ENCODE data around the gene RGS12.

The RGS12 gene

DNA sequence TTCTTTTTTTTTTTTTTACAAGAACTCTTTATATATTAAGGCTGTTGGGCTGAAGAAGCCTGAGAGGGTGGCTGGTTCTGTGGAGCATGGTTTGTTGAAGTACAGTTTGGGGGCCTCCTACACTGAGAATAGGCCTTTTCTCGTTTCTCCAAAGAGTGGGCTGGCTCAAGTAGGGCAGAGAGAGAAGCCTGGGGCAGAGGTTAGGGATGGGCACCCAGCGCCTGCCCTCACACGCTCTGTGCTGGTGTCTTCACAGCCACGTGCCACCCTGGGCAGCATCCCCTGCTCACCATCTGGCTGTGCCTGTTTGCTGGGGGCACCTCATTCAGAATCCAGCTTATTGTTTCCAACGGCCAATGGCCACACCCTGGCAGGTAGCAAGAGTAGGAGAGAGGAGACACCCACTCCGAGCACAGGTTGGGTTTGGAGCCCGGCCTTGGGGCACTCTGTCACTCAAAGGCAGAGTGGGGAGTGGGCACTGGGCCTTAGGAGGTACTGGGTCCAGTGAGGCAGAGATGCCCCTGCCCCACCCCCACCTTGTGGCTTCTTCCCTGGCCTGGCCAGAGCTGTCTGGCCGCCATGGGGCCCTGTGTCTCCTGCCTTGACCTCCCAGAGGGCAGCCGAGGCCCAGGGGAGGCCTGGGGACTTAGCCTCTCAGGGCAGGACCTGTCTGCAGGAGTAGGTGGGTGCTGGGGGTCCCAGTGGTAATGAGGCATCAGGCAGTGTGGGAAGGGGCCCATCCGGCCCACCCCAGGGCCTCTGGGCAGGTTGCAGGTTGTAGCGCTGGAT, 40.9 kb upstream of the RGS12 start:
- POLR2A ChIA-PET: no interaction called here
- no peak for DNase-seq
- Histone ChIP-seq H3K4me3 (ENCODE audit: control insufficient read depth in 1 of 7, extremely low read depth in 1 of 7, insufficient read depth in 4 of 7, low read depth in 2 of 7, low read length in 6 of 7) (no peak overlapping the region), H3K27ac (ENCODE audit: insufficient read depth in 1 of 2, low read depth in 1 of 2, low read length in 2 of 2, poor library complexity in 1 of 2, severe bottlenecking in 2 of 2) (no peak overlapping the region), H3K4me1 (ENCODE audit: control extremely low read depth in 1 of 4, control insufficient read depth in 4 of 4, insufficient read depth in 4 of 4, low read length in 3 of 4) (no peaks in the 10 kb centered on the region), H3K27me3 (replicated peaks in 2 of 5; ENCODE audit: control insufficient read depth in 4 of 5, insufficient read depth in 5 of 5, low read length in 4 of 5) (no peaks in the 10 kb centered on the region), H3K36me3 (ENCODE audit: control insufficient read depth in 4 of 4, insufficient read depth in 4 of 4, low read length in 3 of 4) (no peaks in the 10 kb centered on the region), H3K9me3 (ENCODE audit: control extremely low read depth in 1 of 5, control insufficient read depth in 4 of 5, insufficient read depth in 2 of 5, low read depth in 1 of 5, low read length in 4 of 5) (no peaks in the 10 kb centered on the region)
- CTCF ChIA-PET: no interaction called here
- WGBS (ENCODE audit: insufficient coverage): 95% methylated on average over 10 of the region's 11 CpGs

DNA sequence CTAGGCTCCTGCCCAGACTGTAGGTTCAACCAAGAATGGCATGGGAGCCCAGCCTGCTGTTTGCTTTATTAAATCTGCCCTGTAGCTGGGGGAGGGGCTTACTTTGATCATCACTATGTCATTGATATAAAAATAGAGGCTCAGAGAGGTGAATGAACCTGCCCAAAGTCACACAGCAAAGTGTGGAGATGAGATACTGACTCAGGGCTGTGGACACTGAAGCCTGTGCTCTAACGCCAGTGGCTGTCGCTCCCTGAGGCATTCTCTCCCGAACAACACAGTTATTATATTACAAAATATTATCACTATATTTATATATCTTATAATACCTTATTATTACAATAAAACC, 40.4 kb upstream of the RGS12 start:
- Histone ChIP-seq H3K36me3 (ENCODE audit: control insufficient read depth in 4 of 4, insufficient read depth in 4 of 4, low read length in 3 of 4) (no peaks in the 10 kb centered on the region), H3K9me3 (ENCODE audit: control extremely low read depth in 1 of 5, control insufficient read depth in 4 of 5, insufficient read depth in 2 of 5, low read depth in 1 of 5, low read length in 4 of 5) (no peaks in the 10 kb centered on the region), H3K27me3 (replicated peaks in 2 of 5; ENCODE audit: control insufficient read depth in 4 of 5, insufficient read depth in 5 of 5, low read length in 4 of 5) (no peaks in the 10 kb centered on the region), H3K4me3 (ENCODE audit: control insufficient read depth in 1 of 7, extremely low read depth in 1 of 7, insufficient read depth in 4 of 7, low read depth in 2 of 7, low read length in 6 of 7) (no peak overlapping the region), H3K27ac (ENCODE audit: insufficient read depth in 1 of 2, low read depth in 1 of 2, low read length in 2 of 2, poor library complexity in 1 of 2, severe bottlenecking in 2 of 2) (no peak overlapping the region), H3K4me1 (ENCODE audit: control extremely low read depth in 1 of 4, control insufficient read depth in 4 of 4, insufficient read depth in 4 of 4, low read length in 3 of 4) (no peaks in the 10 kb centered on the region)
- no CpG with 5 or more reads among the region's 3 CpGs for WGBS (ENCODE audit: insufficient coverage)
- ChIA-PET CTCF (no interaction called here), POLR2A (no interaction called here)
- DNase-seq: no peak

DNA sequence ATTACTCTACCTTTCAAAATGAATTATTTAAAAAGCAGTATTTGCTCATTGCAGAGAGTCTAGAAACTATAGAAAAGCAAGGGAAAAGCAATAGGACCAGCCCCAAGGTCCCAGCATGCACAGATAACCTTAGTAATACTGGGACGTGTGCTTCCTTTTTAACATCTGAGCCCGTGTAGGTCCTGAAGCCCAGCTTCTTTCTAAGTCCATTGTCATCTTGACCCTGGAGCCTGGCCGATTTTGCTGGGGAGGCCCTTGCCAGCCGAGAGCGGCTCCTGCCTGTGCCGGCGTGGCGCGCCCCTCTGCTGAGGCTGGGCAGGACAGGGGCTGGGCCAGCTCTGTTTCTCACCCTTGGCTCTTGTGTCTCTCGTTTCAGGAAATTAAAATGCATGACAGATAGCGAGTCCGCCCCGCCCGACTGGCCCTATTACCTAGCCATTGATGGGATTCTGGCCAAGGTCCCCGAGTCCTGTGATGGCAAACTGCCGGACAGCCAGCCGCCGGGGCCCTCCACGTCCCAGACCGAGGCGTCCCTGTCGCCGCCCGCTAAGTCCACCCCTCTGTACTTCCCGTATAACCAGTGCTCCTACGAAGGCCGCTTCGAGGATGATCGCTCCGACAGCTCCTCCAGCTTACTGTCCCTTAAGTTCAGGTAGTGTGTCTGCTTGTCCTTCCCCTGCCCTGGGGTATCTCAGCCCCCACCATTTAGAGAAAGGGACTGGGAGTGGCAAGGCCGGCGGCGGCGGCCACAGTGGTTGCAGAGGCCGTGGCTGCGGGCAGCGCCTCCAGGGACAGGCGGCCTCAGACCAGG, 39.8 kb upstream of the RGS12 start:
- ChIA-PET POLR2A (no interaction called here), CTCF (no interaction called here)
- no peaks in the 10 kb centered on the region for H3K4me1 ChIP-seq (ENCODE audit: control extremely low read depth in 1 of 4, control insufficient read depth in 4 of 4, insufficient read depth in 4 of 4, low read length in 3 of 4)
- no peaks in the 10 kb centered on the region for H3K36me3 ChIP-seq (ENCODE audit: control insufficient read depth in 4 of 4, insufficient read depth in 4 of 4, low read length in 3 of 4)
- H3K27ac ChIP-seq (ENCODE audit: insufficient read depth in 1 of 2, low read depth in 1 of 2, low read length in 2 of 2, poor library complexity in 1 of 2, severe bottlenecking in 2 of 2): no peak overlapping the region
- H3K27me3 ChIP-seq (replicated peaks in 2 of 5; ENCODE audit: control insufficient read depth in 4 of 5, insufficient read depth in 5 of 5, low read length in 4 of 5): no peaks in the 10 kb centered on the region
- H3K4me3 ChIP-seq (ENCODE audit: control insufficient read depth in 1 of 7, extremely low read depth in 1 of 7, insufficient read depth in 4 of 7, low read depth in 2 of 7, low read length in 6 of 7): no peak overlapping the region
- no peak for DNase-seq
- H3K9me3 ChIP-seq (ENCODE audit: control extremely low read depth in 1 of 5, control insufficient read depth in 4 of 5, insufficient read depth in 2 of 5, low read depth in 1 of 5, low read length in 4 of 5): no peaks in the 10 kb centered on the region
- 96% methylated on average over 38 of the region's 38 CpGs for WGBS (ENCODE audit: insufficient coverage)

DNA sequence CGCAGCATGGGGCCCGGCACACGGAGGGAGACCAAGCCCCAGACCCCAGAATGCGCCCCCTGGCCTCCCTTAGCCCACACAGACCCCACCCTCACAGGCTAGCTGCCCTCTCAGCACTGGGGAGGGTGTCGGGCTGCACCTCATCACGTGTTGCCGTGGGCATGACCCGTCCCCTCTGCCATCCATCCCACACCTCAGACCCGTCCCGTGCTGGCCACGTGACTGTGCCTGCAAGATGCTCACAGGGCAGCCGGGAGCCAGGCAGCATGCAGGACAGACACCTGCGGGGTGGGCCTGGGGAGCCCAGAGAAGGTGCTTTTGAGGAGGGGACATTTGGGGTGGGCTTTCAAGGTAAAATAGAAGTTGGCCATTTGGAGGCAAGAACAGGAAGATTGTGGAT, 39.0 kb upstream of the RGS12 start:
- no peak overlapping the region for H3K4me3 ChIP-seq (ENCODE audit: control insufficient read depth in 1 of 7, extremely low read depth in 1 of 7, insufficient read depth in 4 of 7, low read depth in 2 of 7, low read length in 6 of 7)
- CTCF ChIA-PET: no interaction called here
- 99% methylated on average over 9 of the region's 13 CpGs for WGBS (ENCODE audit: insufficient coverage)
- no peak for DNase-seq
- no peaks in the 10 kb centered on the region for H3K9me3 ChIP-seq (ENCODE audit: control extremely low read depth in 1 of 5, control insufficient read depth in 4 of 5, insufficient read depth in 2 of 5, low read depth in 1 of 5, low read length in 4 of 5)
- H3K36me3 ChIP-seq (ENCODE audit: control insufficient read depth in 4 of 4, insufficient read depth in 4 of 4, low read length in 3 of 4): no peaks in the 10 kb centered on the region
- no peak overlapping the region for H3K27ac ChIP-seq (ENCODE audit: insufficient read depth in 1 of 2, low read depth in 1 of 2, low read length in 2 of 2, poor library complexity in 1 of 2, severe bottlenecking in 2 of 2)
- no peaks in the 10 kb centered on the region for H3K27me3 ChIP-seq (replicated peaks in 2 of 5; ENCODE audit: control insufficient read depth in 4 of 5, insufficient read depth in 5 of 5, low read length in 4 of 5)
- POLR2A ChIA-PET: no interaction called here
- H3K4me1 ChIP-seq (ENCODE audit: control extremely low read depth in 1 of 4, control insufficient read depth in 4 of 4, insufficient read depth in 4 of 4, low read length in 3 of 4): no peaks in the 10 kb centered on the region

DNA sequence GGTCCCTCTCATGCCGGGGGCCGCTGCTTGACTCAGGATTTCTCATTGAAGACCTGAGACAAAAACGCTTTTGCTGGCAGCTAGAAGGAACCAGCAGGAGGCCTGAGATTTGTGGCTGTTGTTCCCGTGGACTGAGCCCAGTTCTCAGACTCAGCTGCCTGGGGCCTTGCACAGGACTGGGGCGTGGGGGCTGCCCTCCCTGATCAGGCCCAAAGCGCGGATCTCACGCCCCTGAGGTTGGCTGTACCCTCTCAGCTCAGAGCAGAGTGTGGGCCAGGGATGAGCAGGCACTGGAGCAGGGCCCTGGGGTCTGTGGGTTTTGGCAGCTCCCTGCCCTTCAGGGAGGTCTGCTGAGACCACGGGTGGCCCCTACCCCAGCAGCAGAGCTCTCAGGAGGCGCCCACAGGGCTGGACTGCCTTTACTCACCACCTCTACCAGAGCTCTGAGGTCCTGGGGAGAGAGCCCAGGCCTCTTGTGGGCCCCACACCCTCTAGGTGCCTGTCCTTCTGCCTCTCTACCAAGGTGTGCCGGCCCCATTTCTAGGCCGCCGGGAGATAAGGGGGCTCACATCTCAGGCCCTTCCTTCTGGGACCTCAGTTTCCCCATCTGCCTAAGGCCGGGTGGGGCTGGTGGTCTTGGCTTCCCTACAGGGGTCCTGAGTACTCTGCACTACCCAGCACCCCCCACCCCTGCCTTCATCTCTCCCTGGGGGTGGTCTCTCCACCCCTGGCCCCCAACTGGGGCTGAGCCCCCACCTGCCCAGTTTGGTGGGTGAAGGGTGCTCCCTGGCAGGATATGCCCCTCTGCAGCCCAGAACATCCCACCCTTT, 38.3 kb upstream of the RGS12 start:
- Histone ChIP-seq H3K4me1 (ENCODE audit: control extremely low read depth in 1 of 4, control insufficient read depth in 4 of 4, insufficient read depth in 4 of 4, low read length in 3 of 4) (no peaks in the 10 kb centered on the region), H3K27ac (ENCODE audit: insufficient read depth in 1 of 2, low read depth in 1 of 2, low read length in 2 of 2, poor library complexity in 1 of 2, severe bottlenecking in 2 of 2) (no peak overlapping the region), H3K36me3 (ENCODE audit: control insufficient read depth in 4 of 4, insufficient read depth in 4 of 4, low read length in 3 of 4) (no peaks in the 10 kb centered on the region), H3K4me3 (ENCODE audit: control insufficient read depth in 1 of 7, extremely low read depth in 1 of 7, insufficient read depth in 4 of 7, low read depth in 2 of 7, low read length in 6 of 7) (no peak overlapping the region), H3K27me3 (replicated peaks in 2 of 5; ENCODE audit: control insufficient read depth in 4 of 5, insufficient read depth in 5 of 5, low read length in 4 of 5) (no peaks in the 10 kb centered on the region), H3K9me3 (ENCODE audit: control extremely low read depth in 1 of 5, control insufficient read depth in 4 of 5, insufficient read depth in 2 of 5, low read depth in 1 of 5, low read length in 4 of 5) (no peaks in the 10 kb centered on the region)
- DNase-seq: no peak
- CTCF ChIA-PET: interaction anchor here (1.1 kb wide), 1 partner anchor 10 kb away, joined by 3 read pairs; no protein-coding TSS in a partner anchor
- WGBS (ENCODE audit: insufficient coverage): 98% methylated on average over 14 of the region's 14 CpGs
- POLR2A ChIA-PET: no interaction called here

DNA sequence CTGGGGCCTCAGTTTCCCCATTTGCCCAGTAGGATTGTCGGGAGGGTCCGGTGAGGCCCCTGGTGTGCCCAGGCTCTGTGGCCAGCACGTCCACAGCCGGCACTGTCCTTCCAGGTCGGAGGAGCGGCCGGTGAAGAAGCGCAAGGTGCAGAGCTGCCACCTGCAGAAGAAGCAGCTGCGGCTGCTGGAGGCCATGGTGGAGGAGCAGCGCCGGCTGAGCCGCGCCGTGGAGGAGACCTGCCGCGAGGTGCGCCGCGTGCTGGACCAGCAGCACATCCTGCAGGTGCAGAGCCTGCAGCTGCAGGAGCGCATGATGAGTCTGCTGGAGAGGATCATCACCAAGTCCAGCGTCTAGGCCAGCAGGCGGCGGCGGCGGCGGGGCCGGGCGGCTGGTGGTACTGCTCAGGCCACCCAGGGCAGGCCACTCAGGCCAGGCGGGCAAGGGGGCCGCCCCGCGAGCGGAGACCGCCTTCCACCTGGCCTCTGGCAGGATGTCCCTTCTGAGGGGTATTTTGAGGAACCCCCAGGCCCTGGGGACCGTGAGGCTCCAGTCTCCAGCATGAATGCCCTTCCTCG, 37.1 kb upstream of the RGS12 start:
- Histone ChIP-seq H3K4me1 (ENCODE audit: control extremely low read depth in 1 of 4, control insufficient read depth in 4 of 4, insufficient read depth in 4 of 4, low read length in 3 of 4) (no peaks in the 10 kb centered on the region), H3K36me3 (ENCODE audit: control insufficient read depth in 4 of 4, insufficient read depth in 4 of 4, low read length in 3 of 4) (no peaks in the 10 kb centered on the region), H3K27ac (ENCODE audit: insufficient read depth in 1 of 2, low read depth in 1 of 2, low read length in 2 of 2, poor library complexity in 1 of 2, severe bottlenecking in 2 of 2) (no peak overlapping the region), H3K27me3 (replicated peaks in 2 of 5; ENCODE audit: control insufficient read depth in 4 of 5, insufficient read depth in 5 of 5, low read length in 4 of 5) (no peaks in the 10 kb centered on the region), H3K9me3 (ENCODE audit: control extremely low read depth in 1 of 5, control insufficient read depth in 4 of 5, insufficient read depth in 2 of 5, low read depth in 1 of 5, low read length in 4 of 5) (no peaks in the 10 kb centered on the region), H3K4me3 (ENCODE audit: control insufficient read depth in 1 of 7, extremely low read depth in 1 of 7, insufficient read depth in 4 of 7, low read depth in 2 of 7, low read length in 6 of 7) (no peak overlapping the region)
- DNase-seq: no peak
- ChIA-PET POLR2A (no interaction called here), CTCF (interaction anchor here (1.1 kb wide), 1 partner anchor 11 kb away, joined by 3 read pairs; no protein-coding TSS in a partner anchor)
- 94% methylated on average over 33 of the region's 36 CpGs for WGBS (ENCODE audit: insufficient coverage)

Measured in common myeloid progenitor, CD34-positive (primary cell).